Inflammatory macrophage (primary cell): ENCODE data around the gene PNPO.

ENCODE experiments used
- DNase-seq, 2 donors: peaks; one replicate each; pipeline ENCODE4 v3.0.0-alpha.2; 2020 to 2022
- total RNA-seq, 18 experiments: gene quantifications; one replicate each; lab custom pipeline; 2026; ENCODE audit warnings: mixed read lengths in 6 of 18, inconsistent platforms in 2 of 18; lab: John Stamatoyannopoulos, UW

Gene PNPO
- total RNA-seq: 14.8 to 54.6 (median 38.2) reads per million in 18 experiments

DNA sequence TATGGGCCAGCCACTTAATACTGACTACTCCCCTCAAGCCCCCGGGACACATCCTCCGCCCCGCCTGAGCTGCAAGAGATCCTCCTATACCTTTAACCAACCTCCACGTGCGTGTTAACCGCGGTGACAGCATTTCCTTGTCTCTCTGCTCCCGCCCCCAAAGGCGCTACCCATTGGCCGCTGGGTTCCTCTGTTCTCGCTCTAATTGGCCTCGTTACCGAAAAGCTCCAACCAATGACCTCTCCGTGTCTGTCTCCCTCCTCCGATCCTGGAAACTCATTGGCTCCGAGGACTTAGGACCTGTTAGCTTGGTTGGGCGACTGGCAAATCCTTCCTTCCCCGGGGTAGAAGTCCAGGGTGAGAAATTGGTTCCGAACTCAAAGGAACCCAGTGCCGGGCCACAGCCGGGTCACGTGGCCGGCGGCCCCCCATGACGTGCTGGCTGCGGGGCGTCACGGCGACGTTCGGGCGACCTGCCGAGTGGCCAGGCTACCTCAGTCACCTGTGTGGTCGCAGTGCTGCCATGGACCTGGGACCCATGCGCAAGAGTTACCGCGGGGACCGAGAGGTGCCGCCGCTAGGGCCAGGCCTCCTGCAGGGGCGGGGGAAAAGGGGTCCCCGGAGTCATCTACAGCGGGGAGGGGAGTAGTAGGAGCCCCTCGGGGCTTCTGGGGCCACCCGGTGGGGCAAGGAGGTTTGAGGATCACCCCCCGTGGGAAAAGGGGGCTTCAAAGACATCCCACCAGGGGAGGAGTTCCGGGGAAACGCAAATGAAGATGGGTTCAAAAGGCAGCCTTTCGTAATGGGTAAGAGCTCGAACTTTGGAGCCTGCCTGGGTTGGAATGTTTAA, at the start of gene PNPO:
Gene PNPO, plus strand, starts transcription at position 326 of the 850 bp plus-strand sequence. Its CDS starts 105 bp downstream, at position 431.
- peak; percentile 99 for DNase-seq

- no peak for DNase-seq
These were observed 46.6 kb upstream of the PNPO start for GRCh38 chr17:47894498-47895346.

DNA sequence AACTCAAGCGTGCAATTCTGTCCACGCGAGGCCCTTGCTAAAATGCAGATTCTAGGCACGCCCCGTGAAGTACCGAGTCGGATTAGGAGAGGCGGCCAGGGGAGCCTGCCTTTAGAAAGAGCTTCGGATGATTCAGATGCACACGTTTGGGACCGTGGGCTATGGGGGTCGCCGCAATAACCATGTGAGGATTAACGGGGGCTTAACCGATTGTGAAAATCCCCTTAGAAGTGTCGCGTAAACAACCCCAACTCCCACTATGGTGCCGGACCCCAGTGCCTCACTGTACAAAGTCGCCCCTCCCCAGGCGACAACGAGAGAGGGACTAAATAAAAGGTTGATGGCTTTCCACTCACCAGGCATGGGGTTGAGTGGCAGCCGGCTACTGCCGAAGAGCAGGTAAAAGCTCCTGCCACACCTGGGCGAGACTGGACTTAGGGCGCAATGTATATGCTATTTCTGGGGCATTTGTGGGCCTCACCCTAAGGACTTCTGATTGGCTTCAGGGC, 46.0 kb upstream of the PNPO start:
- DNase-seq: peak; percentile 16 to 49

DNA sequence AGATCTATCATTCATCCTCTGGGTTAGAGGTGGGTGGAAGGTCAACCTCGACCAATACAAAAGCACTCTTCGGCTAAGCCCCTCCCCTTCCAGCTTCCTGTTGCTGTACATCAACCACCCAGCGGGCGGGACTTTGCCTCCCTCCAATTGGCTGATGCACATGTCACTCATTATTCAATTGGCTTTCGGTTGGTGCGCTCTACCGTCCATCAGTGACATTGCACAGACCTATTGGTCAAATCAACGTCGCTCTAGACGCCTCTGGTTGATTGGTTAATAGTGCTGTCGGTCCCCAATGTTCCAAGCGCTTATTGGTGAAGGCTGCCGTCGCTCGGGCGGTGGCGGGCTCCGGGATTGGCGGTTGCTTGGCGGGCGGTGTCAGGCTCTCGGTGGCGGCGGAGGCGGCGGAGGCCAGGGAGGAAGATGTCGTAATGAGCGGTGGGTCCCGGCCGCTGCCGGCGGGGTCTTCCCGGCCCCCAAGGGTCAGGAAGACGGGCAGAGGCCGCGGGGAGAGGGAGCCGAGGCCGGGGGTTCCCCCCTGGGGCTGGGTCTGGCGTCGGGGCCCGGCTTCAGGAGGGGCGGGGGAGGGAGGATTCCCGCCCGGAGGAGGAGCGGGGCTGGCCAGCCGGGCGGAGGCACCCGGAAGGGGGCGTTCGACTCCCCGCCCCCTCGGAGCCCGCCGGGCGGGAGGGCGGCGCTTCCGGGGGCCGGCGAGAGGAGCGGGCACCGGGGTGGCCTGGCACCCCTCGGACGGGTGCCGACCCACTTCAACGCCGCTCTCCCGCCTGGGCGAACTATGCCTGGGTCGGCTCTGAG, 45.3 kb upstream of the PNPO start, which contains the start of gene SP2:
Gene SP2, plus strand, starts transcription at position 381 of the 816 bp plus-strand sequence. Its CDS starts 51 bp downstream, at position 432.
- peak; percentile 100 for DNase-seq

DNA sequence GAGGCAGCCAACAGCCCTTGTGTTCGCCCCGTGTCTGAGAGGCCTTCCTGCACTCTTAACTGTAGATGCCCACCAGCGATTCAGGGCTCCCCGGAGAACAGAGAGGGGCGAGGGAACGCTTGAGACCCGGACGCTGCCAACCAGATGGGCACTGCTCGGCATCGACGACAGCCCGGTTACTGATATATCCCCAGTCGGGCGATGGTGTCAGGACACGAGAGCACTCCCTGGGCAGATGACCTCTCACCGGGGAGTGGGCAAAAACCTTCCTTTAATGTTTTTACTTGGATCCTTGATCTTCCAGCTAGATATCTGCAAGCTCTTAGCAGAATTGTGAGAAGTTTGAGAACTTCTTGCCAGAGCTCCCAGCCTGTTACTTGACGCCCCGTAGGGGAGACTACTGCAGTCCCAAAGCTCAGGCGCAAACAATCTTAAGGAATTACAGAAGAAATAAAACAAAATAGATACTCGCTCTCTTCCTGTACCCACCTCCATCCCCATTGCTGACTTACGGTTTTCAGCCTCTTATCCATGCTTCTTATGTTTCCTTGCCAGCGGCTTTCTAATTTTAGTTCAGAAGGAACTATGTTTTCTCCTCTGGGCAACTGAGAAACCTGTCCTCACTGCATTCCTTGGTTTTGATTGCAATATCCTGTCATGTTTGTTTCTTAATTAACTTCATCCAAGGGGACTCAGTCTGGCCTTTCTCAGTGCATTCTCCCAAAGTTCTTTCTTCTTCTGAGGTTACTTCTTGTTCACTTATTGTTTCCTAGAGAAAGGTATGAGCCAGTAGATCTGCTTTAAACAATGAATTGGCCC, 44.5 kb upstream of the PNPO start:
- peak in 1 of 2 donors; percentile 9 for DNase-seq

- DNase-seq: no peak
These were observed 43.8 kb upstream of the PNPO start for GRCh38 chr17:47897561-47897960.

DNA sequence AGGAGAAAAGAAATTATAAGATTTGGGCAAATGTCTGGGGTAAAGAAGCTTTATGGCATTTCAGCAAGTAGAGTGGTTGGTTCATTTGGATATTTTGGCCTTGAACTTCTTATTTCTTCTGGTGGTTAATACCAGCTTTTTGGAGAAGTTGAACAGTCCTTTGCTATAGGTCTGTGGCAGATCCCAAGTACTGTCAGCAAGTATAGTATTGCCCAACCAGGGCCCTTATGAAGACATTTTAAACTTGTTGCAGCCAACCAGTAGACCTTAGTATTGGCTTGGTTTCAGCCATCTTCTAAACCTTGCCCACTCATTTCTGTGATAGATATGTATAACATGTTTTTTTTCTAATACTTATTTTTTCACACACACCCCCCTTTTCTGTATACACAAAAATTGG, 43.1 kb upstream of the PNPO start:
- peak; percentile 82 to 90 for DNase-seq

DNA sequence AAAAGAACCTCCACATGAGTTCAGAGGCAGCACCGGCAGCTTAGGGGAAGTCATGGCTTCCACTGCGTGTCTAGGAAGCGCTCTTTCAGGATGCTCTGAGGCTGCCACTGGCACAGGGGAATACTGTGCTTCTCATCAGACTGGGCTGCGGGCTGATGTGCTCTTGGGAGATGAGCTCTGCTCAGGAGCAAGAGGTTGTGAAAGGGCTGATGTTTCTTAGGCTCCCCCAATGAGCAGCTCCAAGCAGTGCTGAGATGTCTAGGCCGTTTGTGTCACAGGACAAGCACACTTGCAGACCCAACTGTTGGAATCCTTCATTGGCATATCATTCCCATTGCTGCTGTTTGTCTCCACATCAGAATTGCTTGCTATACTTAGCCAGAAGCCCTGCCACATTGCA, 41.7 kb upstream of the PNPO start:
- DNase-seq: no peak

- DNase-seq: no peak
These were observed 39.9 kb upstream of the PNPO start for GRCh38 chr17:47901423-47901822.

DNA sequence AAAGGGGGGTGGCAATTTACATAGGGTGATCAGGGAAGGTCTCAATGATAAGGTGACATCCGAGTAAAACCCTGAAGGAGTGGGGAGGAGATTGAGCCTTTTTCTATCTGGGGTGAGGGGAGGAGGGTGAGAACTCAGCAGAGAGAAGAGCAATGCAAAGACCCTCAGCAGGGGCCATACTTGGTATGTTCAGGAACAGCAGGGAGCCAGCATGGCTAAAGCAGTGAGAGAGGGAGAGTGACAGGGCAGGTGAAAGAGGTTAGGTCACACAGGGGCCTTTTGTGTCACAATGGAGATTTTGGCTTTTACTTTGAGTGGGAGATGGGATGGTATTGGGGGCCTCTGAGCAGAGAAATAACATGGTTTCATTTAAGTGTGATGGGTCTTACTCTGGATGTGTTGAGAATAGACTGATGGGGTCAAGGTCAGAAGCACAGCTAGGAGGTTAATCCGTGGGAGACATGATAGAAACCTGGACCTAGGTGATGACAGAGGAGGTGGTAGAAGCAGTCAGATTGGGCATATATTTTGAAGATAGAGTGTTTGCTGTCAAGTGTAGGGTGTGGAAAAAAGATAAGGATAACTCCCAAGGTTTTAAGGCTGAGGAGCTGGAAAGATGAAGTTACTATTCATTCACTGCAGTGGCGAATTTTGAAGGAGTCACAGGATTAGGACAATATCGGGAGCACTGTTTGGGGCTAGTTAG, 39.2 kb upstream of the PNPO start:
- DNase-seq: no peak

DNA sequence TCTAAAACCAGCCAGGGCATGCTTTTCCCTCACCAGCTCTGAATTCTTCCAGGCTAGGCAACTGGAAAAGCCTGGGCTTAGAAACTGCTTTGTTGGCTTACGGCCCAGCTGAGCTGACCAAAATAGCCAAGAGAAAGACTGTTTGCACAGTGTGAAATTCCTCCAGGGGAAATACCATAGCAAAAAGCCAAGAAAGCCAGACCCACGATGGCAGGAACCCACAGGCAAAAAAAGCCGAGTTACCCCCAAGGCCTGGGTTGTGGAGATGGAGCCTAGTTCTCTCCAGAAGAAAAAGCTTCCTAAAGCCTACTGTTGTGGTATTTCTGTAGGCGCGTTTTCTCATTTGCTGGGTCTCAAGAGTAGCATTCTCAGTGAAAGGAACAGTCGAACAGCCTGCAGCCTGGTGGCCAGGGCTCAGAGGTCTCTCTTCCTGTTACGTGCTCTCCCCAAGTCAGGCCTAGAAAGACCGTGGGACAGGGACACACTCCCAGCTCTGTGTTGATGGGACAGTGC, 36.1 kb upstream of the PNPO start:
- DNase-seq: no peak

DNA sequence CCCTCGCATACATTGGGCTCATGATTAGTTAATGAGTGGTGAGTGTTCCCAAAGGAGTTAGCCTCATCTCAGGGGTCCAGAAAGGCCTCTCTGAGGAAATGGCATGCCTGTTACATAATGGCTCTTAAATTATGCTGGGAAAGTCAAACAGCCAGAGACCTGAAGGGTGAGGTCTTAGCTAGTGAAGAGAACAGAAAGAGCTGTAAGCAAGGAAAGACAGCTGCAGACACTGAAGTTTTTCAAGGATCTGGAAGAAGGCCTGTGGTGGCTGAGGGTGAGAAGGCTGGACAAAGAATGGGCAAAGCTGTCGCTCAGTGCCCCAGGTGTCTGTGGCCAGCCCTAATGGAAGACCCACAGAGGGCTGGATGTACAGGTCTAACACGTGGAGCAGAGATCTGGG, 34.9 kb upstream of the PNPO start:
- no peak for DNase-seq

GRCh38 chr17:47907932-47908562, 33.3 kb upstream of the PNPO start:
- peak; percentile 75 to 77 for DNase-seq

GRCh38 chr17:47913050-47913449, 28.3 kb upstream of the PNPO start:
- no peak for DNase-seq

DNA sequence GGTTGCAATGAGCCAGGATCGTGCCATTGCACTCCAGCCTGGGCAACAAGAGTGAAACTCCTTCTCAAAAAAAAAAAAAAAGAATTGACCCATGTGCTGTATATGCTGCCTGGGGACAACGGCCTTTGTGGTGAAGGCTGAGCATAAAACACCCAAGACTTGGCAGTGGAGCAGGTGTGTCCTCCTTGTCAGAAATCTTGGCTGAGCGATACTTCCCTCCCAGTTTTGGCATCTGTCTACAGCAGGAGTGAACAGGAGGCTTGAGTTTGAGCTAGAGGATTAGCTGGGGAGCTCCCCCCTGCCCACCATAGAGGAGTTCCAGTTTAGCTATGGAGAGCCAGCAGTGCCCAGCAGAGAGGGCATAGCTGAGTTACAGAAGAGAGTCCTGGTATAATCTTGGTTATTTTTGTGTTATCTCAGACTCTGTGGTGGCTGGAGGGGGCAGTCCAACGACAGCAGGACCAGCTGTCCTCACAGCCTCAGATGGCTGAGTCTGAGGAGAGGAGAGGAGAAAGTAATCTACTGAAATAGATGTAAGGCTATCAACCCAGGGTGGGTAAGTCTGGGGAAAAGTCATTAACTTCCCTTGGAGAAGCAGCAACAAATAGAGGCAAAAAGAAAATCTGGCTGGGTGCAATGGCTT, 26.9 kb upstream of the PNPO start:
- DNase-seq: no peak

GRCh38 chr17:47915776-47916398, 25.5 kb upstream of the PNPO start:
- no peak for DNase-seq

DNA sequence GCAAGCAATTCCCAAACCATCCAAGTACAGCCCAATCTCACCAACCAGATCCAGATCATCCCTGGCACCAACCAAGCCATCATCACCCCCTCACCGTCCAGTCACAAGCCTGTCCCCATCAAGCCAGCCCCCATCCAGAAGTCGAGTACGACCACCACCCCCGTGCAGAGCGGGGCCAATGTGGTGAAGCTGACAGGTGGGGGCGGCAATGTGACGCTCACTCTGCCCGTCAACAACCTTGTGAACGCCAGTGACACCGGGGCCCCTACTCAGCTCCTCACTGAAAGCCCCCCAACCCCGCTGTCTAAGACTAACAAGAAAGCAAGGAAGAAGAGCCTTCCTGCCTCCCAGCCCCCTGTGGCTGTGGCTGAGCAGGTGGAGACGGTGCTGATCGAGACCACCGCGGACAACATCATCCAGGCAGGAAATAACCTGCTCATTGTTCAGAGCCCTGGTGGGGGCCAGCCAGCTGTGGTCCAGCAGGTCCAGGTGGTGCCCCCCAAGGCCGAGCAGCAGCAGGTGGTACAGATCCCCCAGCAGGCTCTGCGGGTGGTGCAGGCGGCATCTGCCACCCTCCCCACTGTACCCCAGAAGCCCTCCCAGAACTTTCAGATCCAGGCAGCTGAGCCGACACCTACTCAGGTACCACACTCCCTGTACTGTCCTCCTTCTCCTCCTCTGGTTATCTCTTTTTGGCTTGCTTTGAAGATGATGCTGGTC, 24.7 kb upstream of the PNPO start:
- no peak for DNase-seq

DNA sequence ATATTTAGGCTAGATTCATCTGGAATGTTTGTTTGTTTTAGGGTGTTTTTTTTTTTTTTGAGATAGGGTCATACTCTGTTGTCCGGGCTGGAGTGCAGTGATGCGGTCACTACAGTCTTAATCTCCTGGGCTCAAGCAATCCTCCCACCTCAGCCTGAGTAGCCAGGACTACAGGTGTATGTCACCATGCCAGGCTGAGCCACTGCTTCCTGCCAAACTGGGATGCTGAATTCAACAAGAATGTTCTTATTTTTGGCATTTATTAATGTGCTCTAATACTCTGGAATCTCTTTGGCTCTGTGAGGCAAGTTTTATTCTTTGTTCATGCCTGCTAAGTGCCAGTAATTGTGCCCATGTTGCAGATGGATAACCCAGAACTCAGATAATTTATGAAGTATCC, 23.8 kb upstream of the PNPO start:
- no peak for DNase-seq
